GM18505 (cell line): Measurements from ENCODE around the gene PMFBP1.

Source experiments
- ATAC-seq: cut with Tn5 transposase; IDR thresholded peaks from one replicate; pipeline ENCODE4 v1.9.1; 2021; ENCODE audit not compliant: unreplicated experiment
- POLR2A ChIP-seq: IDR thresholded peaks from 4 replicates; pipeline ENCODE4 v1.6.1; 2011; ENCODE audit warnings: borderline replicate concordance; ENCODE audit not compliant: insufficient read depth, insufficient read length; ENCODE audit errors: extremely low read depth

Gene PMFBP1

GRCh38 chr16:72172105-72173034 lies at the start of gene PMFBP1:
PMFBP1 (minus strand) TSS chr16:72172155; CDS start chr16:72171208, 947 bp downstream.
- no peak for TF ChIP-seq POLR2A
- peak; percentile 98 for ATAC-seq

- TF ChIP-seq POLR2A = no peak
- no peak for ATAC-seq
Measured at GRCh38 chr16:72221630-72222024, 49.7 kb upstream of the PMFBP1 start.

DNA sequence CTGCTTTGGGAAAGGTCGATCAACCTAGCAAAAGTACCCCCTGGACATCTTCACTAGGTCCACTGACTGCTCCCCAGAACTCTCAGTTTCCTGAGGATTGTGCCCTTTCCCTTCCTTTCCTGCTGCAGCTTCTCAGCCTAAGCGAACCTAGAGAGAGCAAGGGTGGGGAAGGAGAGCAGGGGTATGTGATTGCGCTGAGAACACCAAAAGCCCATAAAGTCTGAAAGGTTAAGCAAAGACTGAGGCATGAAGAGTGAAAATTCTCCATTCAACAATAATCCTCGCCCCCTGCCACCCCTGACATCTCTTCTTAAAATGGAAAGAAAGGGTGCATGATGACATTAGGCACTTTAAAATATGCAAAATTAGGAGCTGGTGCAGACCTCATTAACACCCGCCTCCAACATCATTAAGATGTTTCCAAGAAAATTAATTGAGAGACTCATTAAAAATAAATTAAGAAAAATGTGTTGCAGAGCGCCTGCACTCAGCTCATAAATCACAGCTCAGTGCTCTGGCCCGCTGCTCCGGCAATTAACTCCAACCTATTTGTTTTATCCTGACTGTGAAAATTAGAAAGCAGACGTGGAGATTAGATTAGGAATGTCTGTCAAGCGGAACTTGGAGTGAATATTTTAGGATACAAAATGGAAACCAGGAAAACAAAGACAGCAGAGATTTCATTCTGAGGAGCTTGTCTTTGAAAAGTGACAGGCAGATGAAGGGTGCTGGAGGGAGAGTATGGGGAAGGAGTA lies 49.1 kb upstream of the PMFBP1 start:
- ATAC-seq = no peak
- TF ChIP-seq POLR2A = no peak

DNA sequence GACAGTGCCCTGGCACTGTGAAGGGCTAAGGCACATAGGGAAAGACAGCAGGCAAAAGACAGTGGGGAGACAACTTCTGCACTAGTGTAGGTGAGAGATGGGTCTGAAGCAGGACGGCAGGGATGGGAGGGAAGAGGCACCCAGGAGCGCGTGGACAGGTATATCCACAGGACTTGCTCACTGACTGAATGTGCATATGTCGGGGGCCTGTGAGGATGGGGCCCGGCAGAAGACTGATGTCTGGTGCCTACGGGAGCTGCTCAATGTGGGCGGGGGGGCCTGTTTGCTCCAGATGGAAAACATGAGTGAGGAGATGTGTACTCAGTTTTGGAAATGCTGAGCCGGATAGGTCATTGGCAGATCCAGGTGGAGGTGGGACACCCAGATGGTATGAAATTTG lies 47.3 kb upstream of the PMFBP1 start:
- TF ChIP-seq POLR2A = no peak
- no peak for ATAC-seq

- no peak for ATAC-seq
- TF ChIP-seq POLR2A = no peak
Measured at GRCh38 chr16:72216767-72217166, 44.8 kb upstream of the PMFBP1 start.

DNA sequence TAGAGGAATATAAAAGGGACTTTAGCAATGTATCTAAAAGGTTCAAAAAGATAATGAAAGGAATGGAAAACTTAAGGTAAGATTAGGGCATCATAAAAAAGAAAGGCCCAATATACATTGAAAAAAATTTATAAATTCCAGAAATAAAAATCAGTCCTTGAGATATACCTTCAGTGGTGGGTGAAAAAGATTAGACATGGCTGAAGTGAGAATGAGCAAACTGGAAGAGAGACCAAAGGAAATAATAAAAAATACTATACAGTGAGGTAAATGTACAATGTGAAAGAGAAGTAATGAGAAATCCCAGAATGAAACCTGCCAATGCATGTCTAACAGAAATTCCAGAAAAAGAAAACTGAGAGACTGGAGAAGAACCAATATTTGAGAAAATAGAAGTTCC lies 42.9 kb upstream of the PMFBP1 start:
- ATAC-seq = no peak
- TF ChIP-seq POLR2A = no peak

DNA sequence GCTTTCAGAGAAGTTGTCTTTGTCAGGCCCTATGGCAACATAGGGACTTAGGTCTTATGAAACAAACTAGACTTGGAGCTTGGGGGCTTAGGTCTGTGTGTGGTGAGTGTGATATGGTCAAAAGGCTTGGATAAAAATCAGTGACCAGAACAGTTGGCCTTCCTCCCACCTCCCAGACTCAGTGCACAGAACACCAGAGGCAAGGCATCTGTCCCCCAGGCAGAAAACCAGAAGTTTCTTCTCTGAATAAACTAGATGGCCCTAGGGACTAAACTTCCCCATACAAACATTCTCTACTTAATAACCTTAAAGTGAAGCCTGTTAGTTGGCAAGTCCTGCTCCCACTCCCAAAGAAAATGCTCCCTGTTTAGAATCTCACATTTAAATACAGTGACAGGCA lies 39.2 kb upstream of the PMFBP1 start:
- no peak for ATAC-seq
- TF ChIP-seq POLR2A = no peak

GRCh38 chr16:72210555-72210954 lies 38.6 kb upstream of the PMFBP1 start:
- no peak for TF ChIP-seq POLR2A
- ATAC-seq = no peak

- no peak for ATAC-seq
- no peak for TF ChIP-seq POLR2A
Measured at GRCh38 chr16:72210072-72210471, 38.1 kb upstream of the PMFBP1 start.

DNA sequence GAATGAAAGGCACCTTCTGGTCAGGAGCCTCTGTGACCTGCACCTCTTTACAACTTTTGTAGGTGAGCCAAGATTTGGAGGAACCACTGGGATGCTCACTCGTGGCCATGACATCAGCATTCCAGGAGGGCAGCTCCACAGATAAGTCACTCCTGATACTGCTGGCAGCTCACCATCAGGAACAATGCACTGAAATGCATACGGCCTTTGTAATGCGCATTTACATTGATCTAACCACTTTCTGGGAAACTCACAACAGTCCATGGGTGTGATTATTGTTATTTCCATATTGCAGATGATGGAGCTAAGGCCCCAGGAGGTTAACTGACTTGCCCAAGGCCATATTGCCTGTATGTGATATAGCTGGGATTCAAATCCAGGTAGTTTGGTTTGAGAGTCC lies 34.3 kb upstream of the PMFBP1 start:
- no peak for TF ChIP-seq POLR2A
- no peak for ATAC-seq

- peak; percentile 82 for ATAC-seq
- no peak for TF ChIP-seq POLR2A
Measured at GRCh38 chr16:72203401-72203800, 31.4 kb upstream of the PMFBP1 start.

DNA sequence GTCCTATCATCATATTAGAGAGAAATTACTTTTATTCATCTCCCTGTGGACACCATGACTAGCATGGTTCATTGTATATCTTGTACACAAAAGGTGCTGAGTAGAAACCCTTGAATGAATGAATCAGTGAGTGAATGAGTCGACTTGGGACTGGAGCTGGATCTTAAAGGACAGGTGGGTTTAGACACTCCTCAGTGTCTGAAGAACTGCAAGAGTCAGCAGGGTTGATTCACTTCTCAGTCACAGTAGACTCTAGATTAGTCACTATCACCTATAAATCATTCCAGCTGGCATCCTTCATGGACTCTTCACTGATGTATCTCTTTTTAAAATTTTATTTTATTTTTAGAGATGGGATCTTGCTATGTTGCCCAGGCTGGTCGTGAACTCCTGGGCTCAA lies 30.1 kb upstream of the PMFBP1 start:
- TF ChIP-seq POLR2A = no peak
- ATAC-seq = no peak

GRCh38 chr16:72201387-72201786 lies 29.4 kb upstream of the PMFBP1 start:
- ATAC-seq = no peak
- TF ChIP-seq POLR2A = no peak
